GM18858 (cell line): ENCODE data around the gene ZNF236.

Source experiments
- ATAC-seq: cut with Tn5 transposase; IDR thresholded peaks from one replicate; pipeline ENCODE4 v1.9.1; 2021; ENCODE audit not compliant: unreplicated experiment

The ZNF236 gene

GRCh38 chr18:76819411-76820136 is 2.8 kb upstream of the ZNF236 start:
- no peak for ATAC-seq

DNA sequence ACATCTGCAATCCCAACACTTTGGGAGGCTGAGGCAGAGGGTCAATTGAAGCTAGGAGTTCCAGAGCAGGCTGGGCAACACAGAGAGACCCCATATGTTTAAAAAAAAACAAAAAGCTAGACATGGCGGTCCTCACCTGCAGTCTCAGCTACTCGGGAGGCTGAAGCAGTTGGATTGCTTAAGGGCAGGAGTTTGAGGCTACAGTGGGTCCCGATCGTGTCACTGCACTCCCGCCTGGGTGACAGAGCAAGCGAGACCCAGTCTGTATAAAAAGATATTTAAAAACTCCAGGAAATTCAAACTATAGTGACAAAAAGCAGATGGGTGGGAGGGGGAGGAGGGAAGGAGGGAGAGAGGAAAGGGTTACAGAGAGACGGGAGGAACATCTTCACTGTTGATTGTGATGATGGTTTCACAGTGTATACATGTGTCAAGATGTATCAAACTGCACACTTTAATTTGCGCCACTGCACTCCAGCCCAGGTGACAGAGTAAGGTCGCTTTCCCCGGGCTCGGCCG is 942 bp upstream of the ZNF236 start:
- peak; percentile 0 for ATAC-seq

DNA sequence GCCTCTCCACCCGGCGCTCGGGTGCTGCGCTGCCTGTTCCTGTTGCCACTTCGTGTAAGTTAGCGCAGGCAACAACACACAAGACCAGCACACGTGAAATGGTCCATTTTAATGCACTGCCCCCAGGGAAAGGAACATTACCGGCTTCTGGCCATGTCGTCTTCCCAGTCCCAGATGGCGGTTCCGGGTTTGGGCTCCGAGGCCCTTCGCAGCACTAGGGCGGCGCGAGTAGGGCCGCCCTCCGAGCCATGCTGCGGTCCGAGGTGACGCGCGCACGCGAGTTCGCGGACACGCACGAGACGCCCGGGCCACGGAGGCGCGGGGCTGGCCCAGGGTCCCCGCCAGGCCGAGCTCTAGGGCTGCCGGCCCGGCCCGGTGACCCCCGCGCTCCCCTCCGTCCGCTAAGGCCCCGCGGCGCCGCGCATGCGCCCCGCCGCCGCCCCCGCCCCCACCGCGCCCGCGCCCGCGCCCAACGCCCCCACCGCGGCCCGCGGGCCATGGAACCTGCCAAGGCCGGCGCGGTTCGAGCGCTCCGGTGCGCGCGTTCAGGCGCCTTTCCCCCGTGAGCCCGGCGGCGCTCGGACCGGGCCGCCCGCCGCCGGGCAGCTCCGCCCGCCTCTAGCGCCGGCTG is 367 bp upstream of the ZNF236 start:
- ATAC-seq = peak; percentile 26

DNA sequence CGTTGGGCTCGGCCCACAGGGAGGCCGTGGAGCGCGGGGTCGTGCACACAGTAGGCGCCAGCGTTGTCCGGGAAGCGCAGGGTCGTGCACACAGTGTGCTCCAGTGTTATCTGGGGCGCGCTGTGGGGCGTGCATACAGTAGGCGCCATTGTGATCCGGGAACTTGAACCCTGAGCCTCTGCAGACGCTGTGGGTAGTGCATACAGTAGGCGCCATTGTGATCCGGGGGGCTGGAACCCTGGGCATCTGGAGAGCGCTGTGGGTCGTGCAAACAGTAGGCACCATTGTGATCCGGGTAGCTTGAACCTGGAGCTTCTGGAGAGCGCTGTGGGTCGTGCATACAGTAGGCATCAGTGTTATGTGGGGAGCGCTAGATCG is 793 bp downstream of the ZNF236 start:
- ATAC-seq = no peak

GRCh38 chr18:76823587-76824011 is 1.2 kb downstream of the ZNF236 start:
- no peak for ATAC-seq

- ATAC-seq = no peak
These were observed 1.9 kb downstream of the ZNF236 start for GRCh38 chr18:76824145-76824676.

DNA sequence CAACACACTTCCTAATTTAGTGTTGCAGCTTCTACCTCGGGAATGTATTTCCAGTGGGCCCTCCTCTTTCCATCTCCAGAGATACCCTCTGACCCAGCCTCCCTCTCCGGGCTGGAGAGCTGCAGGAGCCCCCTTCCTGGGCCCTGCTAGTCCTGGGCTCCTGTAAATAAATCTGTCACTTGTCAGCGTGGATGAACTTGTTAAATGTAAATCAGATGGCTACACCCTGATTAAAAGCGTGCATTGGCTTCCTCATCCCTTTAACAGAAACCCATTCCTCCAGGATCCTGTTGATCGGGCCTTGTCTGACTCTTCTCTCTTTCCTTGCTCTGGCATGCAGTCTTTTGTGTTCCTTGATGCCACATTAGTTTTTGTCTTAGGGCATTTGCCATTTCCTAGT is 2.4 kb downstream of the ZNF236 start:
- no peak for ATAC-seq

DNA sequence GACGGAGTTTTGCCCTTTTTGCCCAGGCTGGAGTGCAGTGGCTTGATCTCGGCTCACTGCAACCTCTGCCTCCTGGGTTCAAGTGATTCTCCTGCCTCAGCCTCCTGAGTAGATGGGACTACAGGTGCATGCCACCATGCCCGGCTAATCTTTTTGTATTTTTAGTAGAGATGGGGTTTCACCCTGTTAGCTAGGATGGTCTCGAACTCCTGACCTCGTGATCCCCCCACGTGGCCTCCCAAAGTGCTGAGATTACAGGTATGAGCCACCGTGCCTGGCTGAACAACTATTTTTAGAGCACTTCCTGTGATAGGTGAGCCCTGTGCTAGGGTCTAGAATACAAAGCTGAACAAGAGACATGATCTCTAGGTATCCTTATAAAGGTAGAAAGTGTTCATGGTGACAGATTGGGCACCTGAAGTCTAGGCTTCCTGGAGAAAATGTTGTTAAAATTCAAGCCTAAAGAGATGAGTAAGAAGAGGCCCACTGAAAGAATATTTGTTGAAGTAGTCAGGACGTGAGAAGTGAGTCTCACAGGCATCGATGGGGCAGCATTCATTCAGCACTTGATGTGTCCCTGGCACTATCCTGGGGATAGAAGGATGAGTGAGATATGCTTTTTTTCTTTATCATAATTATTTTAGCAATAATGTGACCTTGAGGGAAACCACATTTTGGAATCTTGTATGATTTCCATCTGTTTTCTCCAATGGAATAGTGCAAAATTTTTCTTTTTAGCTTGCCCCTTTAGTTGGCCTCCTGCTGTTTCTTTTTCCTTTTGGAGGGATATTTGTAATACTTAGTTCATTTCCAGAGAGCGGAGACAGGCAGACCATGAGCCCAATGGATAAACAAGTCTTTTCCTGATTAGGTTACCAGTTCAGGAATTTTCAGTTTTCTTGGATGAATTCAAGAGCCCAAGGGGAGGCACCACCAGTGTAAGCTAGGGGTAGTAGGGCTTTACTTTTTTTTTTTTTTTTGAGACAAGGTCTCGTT is 5.1 kb downstream of the ZNF236 start:
- ATAC-seq = no peak

DNA sequence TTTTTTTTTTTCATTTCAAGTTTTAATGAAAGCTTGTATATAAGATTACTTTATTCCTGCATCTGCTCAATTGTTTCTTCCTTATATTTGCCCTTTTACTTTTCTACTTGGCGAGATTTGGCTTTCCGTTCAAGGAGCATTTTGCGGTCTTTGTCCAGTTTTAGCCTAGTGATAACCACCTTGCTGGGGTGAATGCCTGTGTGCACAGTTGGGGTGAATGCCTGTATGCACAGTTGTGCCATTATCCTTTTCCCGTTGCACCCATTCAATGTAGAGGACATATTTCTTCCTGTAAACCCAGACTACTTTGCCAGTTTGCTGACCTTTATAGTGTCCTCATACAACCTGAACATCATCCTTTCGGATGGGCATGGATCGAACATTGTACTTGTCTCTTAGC is 12.0 kb downstream of the ZNF236 start:
- ATAC-seq = no peak

DNA sequence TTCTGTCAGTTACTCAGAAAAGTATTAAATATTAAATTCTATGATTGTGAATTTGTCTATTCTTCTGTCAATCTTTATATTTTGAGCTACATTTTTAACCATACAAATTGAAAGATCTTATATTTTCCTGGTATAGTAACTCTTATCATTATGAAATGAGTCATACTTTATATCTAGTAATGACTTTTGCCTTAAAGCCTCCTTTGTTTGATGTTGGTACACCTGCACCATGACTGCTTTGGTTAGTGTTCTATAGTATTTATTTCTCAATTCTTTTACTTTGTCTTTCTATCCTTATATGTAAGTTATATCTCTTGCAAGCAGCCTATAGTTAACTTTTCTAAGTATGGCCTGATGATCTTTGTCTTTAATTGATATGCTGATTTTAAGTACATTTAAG is 13.0 kb downstream of the ZNF236 start:
- no peak for ATAC-seq

- no peak for ATAC-seq
These were observed 14.7 kb downstream of the ZNF236 start for GRCh38 chr18:76837071-76837470.

DNA sequence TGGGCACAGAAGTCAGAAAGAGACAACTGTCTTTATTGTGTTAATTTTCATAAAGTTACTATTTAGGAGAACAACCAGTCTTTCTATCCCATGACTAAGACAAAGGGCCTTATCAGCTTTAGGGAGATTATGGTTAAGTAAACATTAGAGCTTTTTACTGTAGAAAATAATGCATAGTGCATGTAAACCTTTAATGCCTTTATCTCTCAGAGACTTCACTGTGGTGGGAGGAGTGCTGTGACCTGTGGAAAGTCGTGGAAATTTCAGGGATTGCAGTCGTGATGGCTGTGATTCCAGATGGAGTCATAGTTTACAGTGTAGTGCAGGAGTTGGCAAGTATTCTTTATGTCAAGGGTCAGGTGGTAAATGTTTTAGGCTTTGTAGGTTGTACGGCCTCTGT is 15.8 kb downstream of the ZNF236 start:
- no peak for ATAC-seq

GRCh38 chr18:76839086-76839794 is 16.9 kb downstream of the ZNF236 start:
- no peak for ATAC-seq

DNA sequence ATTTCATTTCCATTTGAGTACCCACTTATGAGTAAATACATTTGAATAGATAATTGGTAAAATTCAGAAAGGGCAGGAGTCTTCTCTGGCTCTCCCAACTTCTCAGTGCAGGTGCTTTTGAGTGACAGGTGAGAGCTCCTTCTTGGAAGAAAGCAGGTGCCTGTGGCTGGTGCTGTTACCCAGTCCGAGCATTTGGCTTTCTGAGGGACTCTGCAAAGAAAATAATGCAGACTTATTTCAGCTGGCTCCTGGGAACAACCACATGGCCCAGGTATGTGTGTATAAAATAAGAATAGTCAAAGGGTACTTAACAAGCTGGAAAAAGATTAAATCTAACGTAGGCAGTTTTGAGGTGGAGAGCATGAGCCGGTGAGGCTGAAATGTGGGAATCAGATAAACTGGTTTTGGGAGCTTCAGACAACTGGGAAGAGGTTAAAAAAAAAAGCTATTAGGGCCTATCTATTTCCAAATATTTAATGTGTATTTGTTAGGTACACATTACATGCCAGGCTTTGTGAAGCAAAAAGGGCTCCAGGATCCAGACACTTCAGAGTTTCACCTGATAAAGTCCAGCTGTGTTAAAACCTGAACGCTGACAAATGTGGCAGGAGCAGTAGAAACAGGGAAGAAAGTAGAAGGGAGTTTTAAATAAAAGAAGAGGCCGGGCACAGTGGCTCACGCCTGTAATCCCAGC is 20.6 kb downstream of the ZNF236 start:
- ATAC-seq = no peak

- ATAC-seq = no peak
These were observed 21.8 kb downstream of the ZNF236 start for GRCh38 chr18:76844144-76844543.

GRCh38 chr18:76844742-76845477 is 22.6 kb downstream of the ZNF236 start:
- ATAC-seq = no peak

DNA sequence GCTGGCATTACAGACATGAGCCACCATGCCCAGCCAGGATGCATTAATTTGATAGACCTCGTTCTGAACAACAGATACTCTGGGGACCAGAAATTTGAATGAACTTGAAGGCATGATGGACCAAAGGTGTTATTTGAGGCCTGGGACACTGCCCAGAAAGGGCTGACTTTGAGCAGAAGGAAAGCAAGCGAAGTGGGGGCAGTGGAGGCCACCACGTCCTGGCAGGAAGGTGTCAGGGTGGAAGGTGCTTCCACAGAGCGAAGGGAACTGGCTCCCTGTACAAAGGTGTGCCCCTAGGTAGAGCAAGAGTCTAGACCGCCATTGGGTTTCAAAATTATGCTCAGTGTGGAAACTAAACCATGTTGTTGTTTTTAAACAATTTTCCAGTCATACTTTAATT is 23.9 kb downstream of the ZNF236 start:
- no peak for ATAC-seq

GRCh38 chr18:76847916-76848315 is 25.6 kb downstream of the ZNF236 start:
- no peak for ATAC-seq

- no peak for ATAC-seq
These were observed 27.8 kb downstream of the ZNF236 start for GRCh38 chr18:76850112-76850511.
